ENCODE measurements around the gene HMGCS2. TPM values are rescaled to one million over a fixed set of nuclear protein-coding genes. Genes with fewer than 3 reads are reported as not detected.

HMGCS2 gene
- total RNA-seq, 1 donor from 2014 or later = 65.5 TPM

DNA sequence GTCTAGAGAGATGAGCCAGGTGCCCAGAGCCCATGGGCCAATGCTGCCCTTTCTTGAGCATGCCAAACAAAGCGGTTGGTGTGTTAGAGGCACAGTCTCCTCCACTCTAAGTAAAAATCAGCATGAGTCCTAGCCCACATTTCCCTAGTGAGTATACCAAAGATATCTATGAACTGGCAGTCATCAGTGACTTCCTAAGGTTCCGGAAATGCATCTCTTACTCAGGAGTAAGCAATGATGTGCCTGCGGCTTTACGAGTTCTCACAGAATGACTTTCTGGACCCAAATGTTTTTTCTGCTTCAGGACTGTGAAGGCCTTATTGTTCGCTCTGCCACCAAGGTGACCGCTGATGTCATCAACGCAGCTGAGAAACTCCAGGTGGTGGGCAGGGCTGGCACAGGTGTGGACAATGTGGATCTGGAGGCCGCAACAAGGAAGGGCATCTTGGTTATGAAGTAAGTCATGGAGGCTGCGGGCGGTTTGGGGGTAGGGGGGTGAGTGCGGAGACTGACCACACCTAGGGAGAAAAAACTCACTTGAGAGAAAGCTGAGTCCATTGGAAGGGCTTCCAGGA lies 47.8 kb downstream of the HMGCS2 start:
- intact Hi-C loops (cut with micrococcal nuclease) = no loop called here
- Histone ChIP-seq H3K9me3 (replicated peaks) (no peaks in the 10 kb centered on the region), H3K36me3 (peaks cover 5% of the 10 kb centered on the region), H3K27ac (replicated peaks) (no peak overlapping the region), H3K27me3 (ENCODE audit: low read depth) (no peaks in the 10 kb centered on the region), H3K4me3 (no peak overlapping the region), H3K4me1 (no peaks in the 10 kb centered on the region)
- DNase-seq = no peak
- TF ChIP-seq, protein P1, sequence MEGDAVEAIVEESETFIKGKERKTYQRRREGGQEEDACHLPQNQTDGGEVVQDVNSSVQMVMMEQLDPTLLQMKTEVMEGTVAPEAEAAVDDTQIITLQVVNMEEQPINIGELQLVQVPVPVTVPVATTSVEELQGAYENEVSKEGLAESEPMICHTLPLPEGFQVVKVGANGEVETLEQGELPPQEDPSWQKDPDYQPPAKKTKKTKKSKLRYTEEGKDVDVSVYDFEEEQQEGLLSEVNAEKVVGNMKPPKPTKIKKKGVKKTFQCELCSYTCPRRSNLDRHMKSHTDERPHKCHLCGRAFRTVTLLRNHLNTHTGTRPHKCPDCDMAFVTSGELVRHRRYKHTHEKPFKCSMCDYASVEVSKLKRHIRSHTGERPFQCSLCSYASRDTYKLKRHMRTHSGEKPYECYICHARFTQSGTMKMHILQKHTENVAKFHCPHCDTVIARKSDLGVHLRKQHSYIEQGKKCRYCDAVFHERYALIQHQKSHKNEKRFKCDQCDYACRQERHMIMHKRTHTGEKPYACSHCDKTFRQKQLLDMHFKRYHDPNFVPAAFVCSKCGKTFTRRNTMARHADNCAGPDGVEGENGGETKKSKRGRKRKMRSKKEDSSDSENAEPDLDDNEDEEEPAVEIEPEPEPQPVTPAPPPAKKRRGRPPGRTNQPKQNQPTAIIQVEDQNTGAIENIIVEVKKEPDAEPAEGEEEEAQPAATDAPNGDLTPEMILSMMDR (IDR thresholded peaks at IDR 0.05; ENCODE audit: borderline replicate concordance) = no peak

DNA sequence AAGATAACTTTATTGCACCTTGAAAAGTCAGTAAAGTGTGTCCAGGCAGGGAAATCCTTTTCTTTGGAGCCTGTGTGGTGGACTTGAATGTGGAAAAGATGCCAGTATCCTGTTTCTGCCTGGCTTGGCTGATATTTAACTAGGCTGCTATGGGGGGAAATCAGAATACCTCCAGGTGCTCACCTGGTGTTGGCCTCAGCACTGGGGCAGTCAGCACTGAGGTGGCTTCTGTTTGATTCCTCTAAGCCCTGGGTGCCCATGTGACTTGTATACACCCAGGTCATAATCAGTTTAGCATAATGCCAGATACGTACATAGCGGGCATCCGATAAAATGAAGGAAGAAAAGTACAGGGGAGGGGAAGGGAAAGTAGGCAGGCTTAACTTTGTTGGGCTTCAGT lies 49.7 kb downstream of the HMGCS2 start:
- TF ChIP-seq, protein P1 (IDR thresholded peaks at IDR 0.05; ENCODE audit: borderline replicate concordance) = no peak
- intact Hi-C loops (cut with micrococcal nuclease) = no loop called here
- Histone ChIP-seq H3K4me3 (no peak overlapping the region), H3K27me3 (ENCODE audit: low read depth) (peaks cover 2% of the 10 kb centered on the region), H3K9me3 (replicated peaks) (no peaks in the 10 kb centered on the region), H3K36me3 (peaks cover 5% of the 10 kb centered on the region), H3K4me1 (no peaks in the 10 kb centered on the region), H3K27ac (replicated peaks) (no peak overlapping the region)
- DNase-seq = no peak

DNA sequence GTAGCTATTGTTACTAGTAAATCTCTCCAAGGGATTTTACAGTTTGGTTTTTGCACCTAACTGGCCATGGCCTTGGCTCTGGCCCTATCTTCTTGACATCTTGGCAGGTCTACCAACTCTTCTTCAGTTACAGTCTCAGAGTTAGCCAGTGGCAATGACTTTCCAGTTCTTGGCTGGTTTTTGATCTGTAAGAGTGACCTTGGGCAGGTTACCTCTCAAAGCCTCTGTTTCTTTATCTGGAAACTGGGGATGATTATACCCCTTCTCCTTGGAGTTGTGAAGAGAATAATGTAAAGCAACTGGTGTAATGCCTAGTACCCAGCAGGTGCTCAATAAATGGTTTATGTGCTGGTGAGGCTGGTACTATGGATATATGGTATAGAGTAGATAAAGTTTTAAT lies 50.3 kb downstream of the HMGCS2 start:
- H3K27me3 ChIP-seq (ENCODE audit: low read depth) = peaks cover 7% of the 10 kb centered on the region
- TF ChIP-seq, protein P1 (IDR thresholded peaks at IDR 0.05; ENCODE audit: borderline replicate concordance) = no peak
- peaks cover 5% of the 10 kb centered on the region for H3K36me3 ChIP-seq
- no peak overlapping the region for H3K4me3 ChIP-seq
- intact Hi-C loops (cut with micrococcal nuclease) = no loop called here
- H3K27ac ChIP-seq (replicated peaks) = no peak overlapping the region
- no peaks in the 10 kb centered on the region for H3K9me3 ChIP-seq (replicated peaks)
- H3K4me1 ChIP-seq = peaks cover 4% of the 10 kb centered on the region
- no peak for DNase-seq

DNA sequence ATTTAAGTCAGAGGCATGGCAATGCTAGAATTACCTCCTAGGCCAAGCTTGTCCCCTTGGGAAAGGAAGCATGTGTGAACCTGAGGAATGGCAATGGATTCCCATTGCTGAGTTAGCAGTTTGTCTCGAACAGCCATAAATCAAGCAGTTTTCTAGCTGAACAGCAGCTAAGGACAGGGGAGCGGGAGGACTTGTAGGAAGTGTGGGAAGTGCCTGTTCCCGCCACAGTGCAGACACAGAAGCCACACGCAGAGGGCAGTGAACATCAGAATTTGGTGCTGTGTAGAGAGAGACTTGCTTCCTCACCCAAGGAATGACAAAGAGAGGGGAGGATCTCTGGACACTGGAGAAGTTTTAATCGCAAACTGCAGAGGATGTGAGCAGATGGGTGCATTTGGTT lies 53.2 kb downstream of the HMGCS2 start:
- TF ChIP-seq, protein P1 (IDR thresholded peaks at IDR 0.05; ENCODE audit: borderline replicate concordance) = no peak
- peaks cover 22% of the 10 kb centered on the region for H3K4me1 ChIP-seq
- H3K27ac ChIP-seq (replicated peaks) = no peak overlapping the region
- no peak overlapping the region for H3K4me3 ChIP-seq
- H3K9me3 ChIP-seq (replicated peaks) = no peaks in the 10 kb centered on the region
- no peaks in the 10 kb centered on the region for H3K36me3 ChIP-seq
- intact Hi-C loops (cut with micrococcal nuclease) = no loop called here
- DNase-seq = no peak
- H3K27me3 ChIP-seq (ENCODE audit: low read depth) = peaks cover 33% of the 10 kb centered on the region

DNA sequence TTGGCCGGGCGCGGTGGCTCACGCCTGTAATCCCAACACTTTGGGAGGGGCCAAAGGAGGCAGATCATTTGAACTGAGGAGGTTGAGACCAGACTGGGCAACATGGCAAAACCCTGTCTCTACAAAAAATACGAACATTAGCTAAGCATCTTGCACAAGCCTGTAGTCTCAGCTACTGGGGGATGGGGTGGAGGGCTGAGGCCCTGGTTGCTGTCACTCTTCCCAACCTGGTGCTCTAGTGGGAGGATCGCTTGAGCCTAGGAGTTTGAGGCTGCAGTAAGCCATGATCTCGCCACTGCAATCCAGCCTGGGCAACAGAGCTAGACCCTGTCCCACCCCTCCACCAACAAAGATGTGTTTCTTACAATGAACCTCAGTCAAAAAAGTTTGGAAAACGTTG lies 54.1 kb downstream of the HMGCS2 start:
- intact Hi-C loops (cut with micrococcal nuclease) = no loop called here
- Histone ChIP-seq H3K27me3 (ENCODE audit: low read depth) (peaks cover 42% of the 10 kb centered on the region), H3K4me1 (peaks cover 22% of the 10 kb centered on the region), H3K36me3 (no peaks in the 10 kb centered on the region), H3K4me3 (peak overlapping the region; percentile 24), H3K9me3 (replicated peaks) (no peaks in the 10 kb centered on the region), H3K27ac (replicated peaks) (peak overlapping the region; percentile 72)
- DNase-seq = no peak
- TF ChIP-seq, protein P1 (IDR thresholded peaks at IDR 0.05; ENCODE audit: borderline replicate concordance) = no peak
